ENCODE results near the gene PKN1. TPM values are rescaled to one million over a fixed set of nuclear protein-coding genes. Genes with fewer than 3 reads are reported as not detected.

Gene PKN1
- total RNA-seq, 3 donors from 2014 or later (not counting 1 experiment from before 2014, with no cell fraction given): 323 to 351 (median 350) TPM

GRCh38 chr19:14494910-14495671 lies 62.0 kb downstream of the PKN1 start:
- no peaks in the 10 kb centered on the region for H3K9me3 ChIP-seq (ENCODE audit: control insufficient read depth, insufficient read depth, low read length)
- DNase-seq: peak in 1 of 2 donors; percentile 46
- H3K4me3 Mint-ChIP-seq: peak overlapping the region; percentile 79
- peaks cover 24% of the 10 kb centered on the region for H3K4me1 ChIP-seq (ENCODE audit: control insufficient read depth, insufficient read depth, low read length)
- intact Hi-C loops (cut with micrococcal nuclease): no loop called here
- peak overlapping the region; percentile 50 for H3K4me3 ChIP-seq (ENCODE audit: low read length)
- no peak for ATAC-seq
- no peaks in the 10 kb centered on the region for H3K27me3 Mint-ChIP-seq (ENCODE audit: low read depth in 2 of 2)
- 49% methylated on average over 14 of the region's 14 CpGs for WGBS (ENCODE audit: insufficient coverage)
- no peak for TF ChIP-seq CTCF (IDR thresholded peaks at IDR 0.05)
- peak overlapping the region; percentile 30 to 78 for H3K27ac Mint-ChIP-seq
- H3K4me1 Mint-ChIP-seq: peaks cover 15 to 35% of the 10 kb centered on the region in 2 donors
- H3K36me3 ChIP-seq (ENCODE audit: control insufficient read depth, insufficient read depth, low read length): no peaks in the 10 kb centered on the region
- H3K9me3 Mint-ChIP-seq: no peaks in the 10 kb centered on the region
- no peaks in the 10 kb centered on the region for H3K27me3 ChIP-seq (ENCODE audit: control insufficient read depth, insufficient read depth, low read length)
- no peaks in the 10 kb centered on the region for H3K36me3 Mint-ChIP-seq
- peak overlapping the region; percentile 31 for H3K27ac ChIP-seq (ENCODE audit: low read length)

GRCh38 chr19:14495672-14496028 lies 62.5 kb downstream of the PKN1 start:
- ATAC-seq (no peak), DNase-seq (no peak)
- under 1% methylated on average over 28 of the region's 28 CpGs for WGBS (ENCODE audit: insufficient coverage)
- Mint-ChIP-seq H3K36me3 (no peaks in the 10 kb centered on the region), H3K27ac (peak overlapping the region; percentile 26 to 78), H3K9me3 (no peaks in the 10 kb centered on the region), H3K4me1 (peaks cover 15 to 35% of the 10 kb centered on the region in 2 donors), H3K4me3 (peak overlapping the region; percentile 80), H3K27me3 (ENCODE audit: low read depth in 2 of 2) (no peaks in the 10 kb centered on the region)
- intact Hi-C loops (cut with micrococcal nuclease): no loop called here
- Histone ChIP-seq H3K9me3 (ENCODE audit: control insufficient read depth, insufficient read depth, low read length) (no peaks in the 10 kb centered on the region), H3K27me3 (ENCODE audit: control insufficient read depth, insufficient read depth, low read length) (no peaks in the 10 kb centered on the region), H3K27ac (ENCODE audit: low read length) (peak overlapping the region; percentile 31), H3K4me3 (ENCODE audit: low read length) (peak overlapping the region; percentile 50), H3K36me3 (ENCODE audit: control insufficient read depth, insufficient read depth, low read length) (no peaks in the 10 kb centered on the region), H3K4me1 (ENCODE audit: control insufficient read depth, insufficient read depth, low read length) (peaks cover 24% of the 10 kb centered on the region)
- TF ChIP-seq CTCF (IDR thresholded peaks at IDR 0.05): no peak

GRCh38 chr19:14496029-14496833 lies 63.1 kb downstream of the PKN1 start, which contains the start of gene GIPC1:
Gene GIPC1, minus strand, starts transcription at chr19:14496127. Its CDS starts 13,151 bp downstream, at chr19:14482976.
- peak within 1 kb of the TSS; percentile 76 for H3K27ac ChIP-seq (ENCODE audit: low read length)

More at GRCh38 chr19:14496029-14496833, 63.1 kb downstream of the PKN1 start, which contains the start of gene GIPC1:
- peak within 1 kb of the TSS; percentile 26 to 78 for H3K27ac Mint-ChIP-seq
- H3K9me3 ChIP-seq (ENCODE audit: control insufficient read depth, insufficient read depth, low read length): no peaks in the 10 kb centered on the region
- intact Hi-C loops (cut with micrococcal nuclease): no loop called here
- no peaks in the 10 kb centered on the region for H3K36me3 ChIP-seq (ENCODE audit: control insufficient read depth, insufficient read depth, low read length)
- no peaks in the 10 kb centered on the region for H3K9me3 Mint-ChIP-seq
- H3K27me3 ChIP-seq (ENCODE audit: control insufficient read depth, insufficient read depth, low read length): no peaks in the 10 kb centered on the region
- H3K4me1 ChIP-seq (ENCODE audit: control insufficient read depth, insufficient read depth, low read length): peaks cover 24% of the 10 kb centered on the region
- H3K4me3 ChIP-seq (ENCODE audit: low read length): peak within 1 kb of the TSS; percentile 86
- ATAC-seq (peak; percentile 87 to 88 (median 88)), DNase-seq (peak; percentile 82 to 89)
- H3K4me1 Mint-ChIP-seq: peaks cover 15 to 35% of the 10 kb centered on the region in 2 donors
- 7% methylated on average over 71 of the region's 71 CpGs for WGBS (ENCODE audit: insufficient coverage)
- no peaks in the 10 kb centered on the region for H3K36me3 Mint-ChIP-seq
- H3K4me3 Mint-ChIP-seq: peak within 1 kb of the TSS; percentile 80
- TF ChIP-seq CTCF (IDR thresholded peaks at IDR 0.05): no peak
- no peaks in the 10 kb centered on the region for H3K27me3 Mint-ChIP-seq (ENCODE audit: low read depth in 2 of 2)
